Raji (cell line): ENCODE results near the gene SYNJ1.

ENCODE experiments used
- POLR2A ChIP-seq: IDR thresholded peaks from 2 replicates; pipeline ENCODE4 v1.6.1; 2011; ENCODE audit warnings: low read depth, low read length, control low read depth; ENCODE audit not compliant: insufficient read depth

Gene SYNJ1

DNA sequence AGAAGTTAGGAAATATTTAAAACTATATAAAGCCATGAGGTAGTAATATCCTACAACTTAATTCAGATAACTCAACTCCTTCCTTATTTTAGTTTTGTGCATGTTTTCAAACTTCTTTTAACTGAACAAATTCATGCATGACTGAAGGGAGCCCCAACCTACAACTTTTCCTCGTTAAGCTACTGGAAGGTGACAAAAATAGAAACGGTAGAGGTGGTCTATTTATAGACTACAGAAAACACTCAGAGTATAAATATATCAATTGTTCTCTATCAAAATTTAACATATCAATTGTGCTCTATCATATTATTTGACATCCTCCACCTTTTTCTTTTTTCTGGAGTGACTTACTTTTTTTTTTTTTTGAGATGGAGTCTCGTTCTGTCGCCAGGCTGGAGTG, 16.8 kb downstream of the SYNJ1 start:
- no peak for TF ChIP-seq POLR2A

DNA sequence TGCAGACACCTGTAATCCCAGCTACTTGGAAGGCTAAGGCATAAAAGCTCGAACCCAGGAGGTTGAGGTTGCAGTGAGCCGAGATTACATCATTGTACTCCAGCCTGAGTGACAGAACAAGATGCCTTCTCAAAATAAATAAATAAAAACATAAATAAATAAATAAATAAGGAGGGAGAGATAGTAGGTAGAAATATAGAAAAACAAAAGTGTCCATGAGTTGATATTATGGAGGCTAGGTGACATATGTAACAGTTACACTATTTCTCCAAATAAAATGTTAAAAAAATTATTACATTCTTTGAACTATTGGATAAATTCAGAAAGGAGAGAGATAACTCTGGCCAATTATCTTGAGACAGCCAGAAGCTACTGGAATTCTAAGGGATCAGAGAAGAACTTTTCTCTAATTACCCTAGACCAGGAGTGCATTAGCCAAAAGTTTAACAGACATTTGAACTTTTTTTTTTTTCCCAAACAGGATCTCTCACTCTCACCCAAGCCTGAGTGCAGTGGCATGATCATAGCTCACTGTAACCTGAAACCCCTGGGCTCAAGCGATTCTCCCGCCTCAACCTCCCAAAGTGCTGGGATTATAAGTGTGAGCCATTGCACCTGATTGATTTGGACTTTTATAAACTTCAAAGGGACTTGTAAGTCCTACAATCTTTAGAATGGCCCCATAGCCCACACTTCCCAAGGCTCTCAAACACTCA, 17.6 kb downstream of the SYNJ1 start:
- no peak for TF ChIP-seq POLR2A

DNA sequence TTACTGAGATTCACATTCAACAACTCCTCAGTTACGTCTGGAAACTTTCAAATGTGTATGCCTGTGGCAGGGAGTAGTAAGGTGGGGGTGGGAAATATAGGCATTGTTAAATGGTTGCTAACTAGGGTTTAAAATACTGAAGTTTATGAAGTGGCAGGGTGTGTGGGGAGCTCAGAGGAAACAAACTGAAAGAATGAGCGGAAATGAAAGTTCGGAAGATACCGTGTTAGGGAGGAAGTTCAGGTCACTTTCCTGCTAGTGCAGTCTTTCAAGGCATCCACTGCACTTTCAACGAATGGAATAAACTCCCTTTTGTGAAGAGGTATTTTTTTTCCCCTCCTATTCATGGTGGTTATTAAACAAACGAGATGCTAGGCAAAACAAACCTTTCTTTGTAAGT, 19.7 kb downstream of the SYNJ1 start:
- TF ChIP-seq POLR2A: no peak

GRCh38 chr21:32705901-32706300, 21.9 kb downstream of the SYNJ1 start:
- no peak for TF ChIP-seq POLR2A

DNA sequence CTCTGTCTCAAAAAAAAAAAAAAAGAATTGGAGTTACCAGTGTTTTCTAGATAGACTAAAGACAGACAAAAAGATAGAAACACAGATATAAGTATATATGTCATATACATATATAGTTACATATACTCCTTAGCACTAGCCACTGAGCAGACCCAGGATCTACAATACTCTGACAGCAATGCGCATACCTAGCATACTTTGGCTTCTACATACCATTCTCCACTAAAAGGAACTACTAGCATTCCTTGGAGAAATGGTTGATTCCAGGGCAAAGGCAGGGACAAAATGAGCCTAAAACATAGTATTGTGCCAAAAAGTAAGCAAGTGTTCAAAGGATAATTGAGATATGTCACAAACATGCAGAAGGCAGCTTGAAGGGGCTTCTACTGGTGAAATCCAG, 22.7 kb downstream of the SYNJ1 start:
- TF ChIP-seq POLR2A: no peak

- TF ChIP-seq POLR2A: no peak
These were observed 25.1 kb downstream of the SYNJ1 start for GRCh38 chr21:32702702-32703101.

DNA sequence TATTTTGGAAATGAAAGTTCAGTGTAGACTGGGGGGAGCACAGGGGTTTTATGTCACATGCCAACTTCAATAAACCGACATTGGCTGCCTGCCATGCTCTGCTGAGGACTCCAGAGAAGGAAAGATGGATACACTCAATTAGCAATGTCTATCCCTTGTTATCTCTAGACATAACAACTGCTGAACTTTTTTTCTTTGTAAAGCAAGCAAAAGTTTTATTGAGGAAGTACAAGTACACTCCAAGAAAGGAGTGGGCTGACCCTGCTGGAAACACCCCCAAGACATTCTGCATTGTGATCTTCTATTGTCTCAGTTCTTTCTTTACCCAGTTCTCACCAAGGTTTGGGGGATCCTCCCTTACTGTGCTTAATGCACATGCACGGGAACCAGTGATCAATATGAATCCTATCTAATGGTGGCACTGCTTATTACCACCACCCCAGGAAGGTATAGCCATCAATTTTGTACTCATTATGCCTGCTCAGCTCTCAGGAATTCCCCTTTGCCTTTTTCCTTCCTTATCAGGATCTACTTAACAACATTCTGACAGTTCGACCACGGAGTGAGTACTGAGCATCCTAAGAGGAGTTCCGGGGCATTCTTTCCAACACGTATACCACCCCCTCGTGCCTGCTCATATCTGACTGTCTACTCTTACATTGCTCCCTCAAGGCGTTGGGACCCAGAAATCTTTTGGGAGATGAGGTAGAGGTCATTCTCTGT, 28.7 kb downstream of the SYNJ1 start:
- no peak for TF ChIP-seq POLR2A

GRCh38 chr21:32698286-32698685, 29.5 kb downstream of the SYNJ1 start:
- TF ChIP-seq POLR2A: no peak

DNA sequence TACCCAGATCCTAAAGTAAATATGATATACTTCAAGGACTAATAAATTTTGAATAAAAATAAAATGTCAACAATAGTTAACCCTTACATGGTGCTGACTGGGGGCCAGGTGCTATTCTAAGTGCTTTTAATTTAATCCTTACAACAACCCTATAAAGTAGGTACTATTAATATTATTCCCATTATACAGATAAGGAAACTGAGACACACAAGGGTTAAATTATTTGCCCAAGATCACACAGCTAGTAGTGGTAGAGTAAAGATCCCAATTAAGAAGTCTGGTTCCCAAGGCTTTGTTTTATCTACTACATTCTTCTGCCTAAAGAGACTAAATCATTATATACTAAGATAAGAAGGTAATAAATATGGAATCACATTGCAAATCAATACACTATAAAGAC, 34.2 kb downstream of the SYNJ1 start:
- TF ChIP-seq POLR2A: no peak

GRCh38 chr21:32690085-32690484, 37.7 kb downstream of the SYNJ1 start:
- no peak for TF ChIP-seq POLR2A

DNA sequence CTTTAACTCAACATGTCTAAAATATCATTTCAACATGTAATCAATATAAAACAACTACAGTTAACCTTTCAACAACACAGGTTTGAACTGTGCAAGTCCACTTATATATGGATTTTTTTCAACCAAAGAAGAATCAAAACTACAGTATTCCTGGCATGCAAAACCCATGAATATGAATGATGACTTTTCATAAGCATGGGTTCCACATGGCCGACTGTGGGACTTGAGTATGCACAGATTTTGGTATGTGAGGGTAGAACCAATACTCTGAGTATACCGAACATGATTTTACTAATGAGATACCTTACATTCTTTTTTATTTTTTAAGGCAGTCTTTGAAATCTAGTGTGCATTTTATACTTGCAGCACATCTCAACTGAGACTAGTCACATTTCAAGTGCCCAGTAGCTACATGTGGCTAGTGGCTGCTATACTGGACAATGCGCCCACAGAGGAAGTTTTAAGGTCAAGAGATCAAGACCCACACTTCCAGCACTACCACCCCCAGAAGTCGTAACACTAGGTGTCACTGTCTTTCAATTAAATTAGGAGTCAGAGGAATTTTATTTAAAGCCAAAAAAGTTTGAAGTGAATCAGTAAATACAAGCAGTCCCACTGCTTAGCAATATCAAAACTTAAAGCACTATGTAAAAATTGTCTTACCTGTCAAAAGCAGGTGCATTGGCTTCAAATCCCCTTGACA, 40.0 kb downstream of the SYNJ1 start:
- TF ChIP-seq POLR2A: no peak

DNA sequence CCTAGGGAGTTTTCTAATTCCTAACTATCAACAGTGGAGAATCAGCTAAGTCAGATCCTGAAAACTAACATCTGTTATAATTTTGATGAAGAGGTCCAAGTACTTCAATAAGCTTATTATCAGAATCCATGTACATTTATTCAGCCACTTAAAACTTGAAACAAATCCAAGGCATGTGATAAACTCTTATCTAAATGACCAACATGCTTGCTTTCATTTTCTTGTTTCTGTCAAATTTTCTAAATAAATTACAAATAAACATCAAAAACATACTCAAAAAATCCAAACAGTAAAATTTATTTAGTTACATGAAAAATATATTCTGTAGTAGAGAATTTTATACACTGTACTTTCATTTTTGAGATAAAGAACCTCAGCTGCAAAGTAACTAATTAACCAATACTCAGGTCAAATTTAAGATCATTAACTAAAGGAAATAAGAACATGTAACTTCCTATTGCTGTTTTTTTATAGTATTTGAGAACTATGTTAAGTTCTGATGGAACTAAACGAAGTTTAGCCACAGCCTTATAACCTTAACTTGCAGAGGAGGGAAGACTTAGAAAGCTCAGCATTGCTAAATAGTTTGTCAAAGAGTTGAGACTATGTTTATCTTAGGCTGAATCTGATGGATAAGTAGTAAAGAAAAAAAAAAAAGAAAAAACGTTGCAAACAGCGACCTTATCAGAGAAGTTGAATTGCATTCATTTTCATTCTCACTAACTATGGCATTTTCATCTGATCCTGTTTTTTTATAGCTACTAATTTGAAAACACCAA, 44.9 kb downstream of the SYNJ1 start:
- no peak for TF ChIP-seq POLR2A

GRCh38 chr21:32674731-32675130, 53.1 kb downstream of the SYNJ1 start:
- TF ChIP-seq POLR2A: no peak

GRCh38 chr21:32674038-32674437, 53.8 kb downstream of the SYNJ1 start:
- no peak for TF ChIP-seq POLR2A

DNA sequence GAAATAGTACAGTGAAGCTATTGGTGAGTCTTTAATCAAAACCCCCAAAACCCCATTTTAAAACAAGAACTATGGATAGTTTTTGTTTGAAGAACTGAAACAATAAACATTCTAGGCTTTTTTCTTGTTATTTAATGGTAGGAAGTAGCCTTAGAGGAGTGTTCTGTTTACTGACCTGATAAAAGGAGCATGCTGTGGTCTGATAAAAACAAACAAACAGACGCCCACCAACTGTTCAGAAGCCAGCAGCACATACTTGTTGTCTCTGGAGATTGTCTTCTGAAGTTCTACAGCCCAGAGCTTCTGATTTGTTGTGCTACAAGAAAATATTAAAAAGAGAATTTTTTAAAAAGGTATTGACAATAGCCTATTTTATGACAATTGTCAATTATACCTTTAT, 61.6 kb downstream of the SYNJ1 start:
- TF ChIP-seq POLR2A: no peak
